K562 (cell line): ENCODE measurements around the gene GGACT.

Source experiments
- DNMT1 ChIP-seq: fragments of 450-650 bp; IDR thresholded peaks from 2 replicates; pipeline ENCODE4 v1.6.1; 2016; ENCODE audit warnings: antibody characterized with exemption, mild to moderate bottlenecking
- KLF10 ChIP-seq: fragments of 250-450 bp; sonication (Bioruptor Pico); IDR thresholded peaks from 2 replicates; pipeline ENCODE4 v1.6.1; 2021; ENCODE audit warnings: matching md5 sums
- PKNOX1 ChIP-seq: fragments of 450-650 bp; IDR thresholded peaks from 2 replicates; pipeline ENCODE4 v1.6.1; 2016
- YY1 ChIP-seq, 3 experiments: IDR thresholded peaks; 2 replicates each; pipeline ENCODE4 v1.6.1; 2011; ENCODE audit warnings: low read length in 2 of 3, mild to moderate bottlenecking in 2 of 3, moderate library complexity in 2 of 3, borderline replicate concordance in 1 of 3, control low read depth in 1 of 3, low read depth in 1 of 3; ENCODE audit not compliant: insufficient read depth in 3 of 3, insufficient replicate concordance in 2 of 3, control insufficient read depth in 1 of 3, insufficient read length in 1 of 3; ENCODE audit errors: extremely low read depth in 1 of 3
- ZFX ChIP-seq: sonication (generic); formaldehyde crosslinking; IDR thresholded peaks from 2 replicates; pipeline ENCODE4 v1.8.0; 2022; ENCODE audit warnings: mild to moderate bottlenecking, missing genetic modification reagents, moderate library complexity
- ZNF12 ChIP-seq: sonication (generic); formaldehyde crosslinking; IDR thresholded peaks from 2 replicates; pipeline ENCODE4 v1.4.0; 2020; ENCODE audit warnings: mild to moderate bottlenecking, missing genetic modification reagents
- TF ChIP-seq, protein P1 (sequence below), 3 experiments: IDR thresholded peaks in 2 of 3; conservative IDR thresholded peaks in 1 of 3; 2 replicates each; pipeline ENCODE4 v1.5.1; 2011 to 2012; ENCODE audit warnings: low read length in 3 of 3, mild to moderate bottlenecking in 3 of 3, control low read depth in 2 of 3, improper control_type of control experiment in 1 of 3, inconsistent platforms in 1 of 3, low read depth in 1 of 3, mixed read lengths in 1 of 3, moderate library complexity in 1 of 3; ENCODE audit not compliant: insufficient read depth in 2 of 3
- TF ChIP-seq, protein P2 (sequence below): fragments of 150-350 bp; conservative IDR thresholded peaks from 2 replicates; pipeline ENCODE4 v1.6.1; 2014; ENCODE audit warnings: low read length

DNA sequence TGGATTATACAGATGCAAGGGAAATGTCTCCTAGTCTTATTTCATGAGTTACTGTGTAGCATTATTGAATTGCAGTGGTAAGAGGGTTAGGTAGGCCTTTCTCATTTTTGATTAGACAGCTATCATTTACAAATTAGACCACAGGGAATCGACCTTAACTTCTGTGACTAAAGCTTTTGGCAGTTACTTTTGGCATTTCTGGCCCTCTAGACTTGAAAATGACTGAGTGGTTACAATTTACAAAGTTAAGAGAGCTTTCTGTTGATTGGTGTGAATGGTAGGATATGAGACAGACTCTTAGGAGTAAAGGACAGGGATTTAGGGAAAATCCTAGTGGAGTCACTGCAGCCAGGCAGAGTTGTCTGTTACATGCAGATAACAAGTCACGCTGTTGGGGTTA, 86.1 kb downstream of the GGACT start:
- TF ChIP-seq DNMT1 (no peak), KLF10 (CRISPR knock-in tag) (no peak), ZNF12 (CRISPR knock-in tag) (no peak), ZFX (no peak), PKNOX1 (no peak), YY1 (IDR thresholded peaks at IDR 0.05; ENCODE audit: borderline replicate concordance in 1 of 3, control insufficient read depth in 1 of 3, extremely low read depth in 1 of 3, insufficient read depth in 3 of 3, insufficient read length in 1 of 3, insufficient replicate concordance in 2 of 3, low read depth in 1 of 3, low read length in 2 of 3) (no peak)
- TF ChIP-seq, protein P1, sequence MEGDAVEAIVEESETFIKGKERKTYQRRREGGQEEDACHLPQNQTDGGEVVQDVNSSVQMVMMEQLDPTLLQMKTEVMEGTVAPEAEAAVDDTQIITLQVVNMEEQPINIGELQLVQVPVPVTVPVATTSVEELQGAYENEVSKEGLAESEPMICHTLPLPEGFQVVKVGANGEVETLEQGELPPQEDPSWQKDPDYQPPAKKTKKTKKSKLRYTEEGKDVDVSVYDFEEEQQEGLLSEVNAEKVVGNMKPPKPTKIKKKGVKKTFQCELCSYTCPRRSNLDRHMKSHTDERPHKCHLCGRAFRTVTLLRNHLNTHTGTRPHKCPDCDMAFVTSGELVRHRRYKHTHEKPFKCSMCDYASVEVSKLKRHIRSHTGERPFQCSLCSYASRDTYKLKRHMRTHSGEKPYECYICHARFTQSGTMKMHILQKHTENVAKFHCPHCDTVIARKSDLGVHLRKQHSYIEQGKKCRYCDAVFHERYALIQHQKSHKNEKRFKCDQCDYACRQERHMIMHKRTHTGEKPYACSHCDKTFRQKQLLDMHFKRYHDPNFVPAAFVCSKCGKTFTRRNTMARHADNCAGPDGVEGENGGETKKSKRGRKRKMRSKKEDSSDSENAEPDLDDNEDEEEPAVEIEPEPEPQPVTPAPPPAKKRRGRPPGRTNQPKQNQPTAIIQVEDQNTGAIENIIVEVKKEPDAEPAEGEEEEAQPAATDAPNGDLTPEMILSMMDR (IDR thresholded peaks at IDR 0.05 in 2 of 3, conservative IDR thresholded peaks at IDR 0.05 in 1 of 3; ENCODE audit: insufficient read depth in 2 of 3, low read depth in 1 of 3, low read length in 3 of 3): no peak
- TF ChIP-seq, protein P2, sequence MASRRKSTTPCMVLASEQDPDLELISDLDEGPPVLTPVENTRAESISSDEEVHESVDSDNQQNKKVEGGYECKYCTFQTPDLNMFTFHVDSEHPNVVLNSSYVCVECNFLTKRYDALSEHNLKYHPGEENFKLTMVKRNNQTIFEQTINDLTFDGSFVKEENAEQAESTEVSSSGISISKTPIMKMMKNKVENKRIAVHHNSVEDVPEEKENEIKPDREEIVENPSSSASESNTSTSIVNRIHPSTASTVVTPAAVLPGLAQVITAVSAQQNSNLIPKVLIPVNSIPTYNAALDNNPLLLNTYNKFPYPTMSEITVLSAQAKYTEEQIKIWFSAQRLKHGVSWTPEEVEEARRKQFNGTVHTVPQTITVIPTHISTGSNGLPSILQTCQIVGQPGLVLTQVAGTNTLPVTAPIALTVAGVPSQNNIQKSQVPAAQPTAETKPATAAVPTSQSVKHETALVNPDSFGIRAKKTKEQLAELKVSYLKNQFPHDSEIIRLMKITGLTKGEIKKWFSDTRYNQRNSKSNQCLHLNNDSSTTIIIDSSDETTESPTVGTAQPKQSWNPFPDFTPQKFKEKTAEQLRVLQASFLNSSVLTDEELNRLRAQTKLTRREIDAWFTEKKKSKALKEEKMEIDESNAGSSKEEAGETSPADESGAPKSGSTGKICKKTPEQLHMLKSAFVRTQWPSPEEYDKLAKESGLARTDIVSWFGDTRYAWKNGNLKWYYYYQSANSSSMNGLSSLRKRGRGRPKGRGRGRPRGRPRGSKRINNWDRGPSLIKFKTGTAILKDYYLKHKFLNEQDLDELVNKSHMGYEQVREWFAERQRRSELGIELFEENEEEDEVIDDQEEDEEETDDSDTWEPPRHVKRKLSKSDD: no peak
